ENCODE measurements around the gene EZR. TPM values are rescaled to one million over a fixed set of nuclear protein-coding genes. Genes with fewer than 3 reads are reported as not detected.
A peak's percentile ranks its signal among the peaks of the same experiment; 100 is the strongest.
"Not testable (repeated sequence)": the region's sequence is repeated elsewhere in the genome, so short reads cannot be mapped to it uniquely, and the experiment has no call there.

The EZR gene
- total RNA-seq, 2 donors from 2014 or later, result 118 to 222 TPM

DNA sequence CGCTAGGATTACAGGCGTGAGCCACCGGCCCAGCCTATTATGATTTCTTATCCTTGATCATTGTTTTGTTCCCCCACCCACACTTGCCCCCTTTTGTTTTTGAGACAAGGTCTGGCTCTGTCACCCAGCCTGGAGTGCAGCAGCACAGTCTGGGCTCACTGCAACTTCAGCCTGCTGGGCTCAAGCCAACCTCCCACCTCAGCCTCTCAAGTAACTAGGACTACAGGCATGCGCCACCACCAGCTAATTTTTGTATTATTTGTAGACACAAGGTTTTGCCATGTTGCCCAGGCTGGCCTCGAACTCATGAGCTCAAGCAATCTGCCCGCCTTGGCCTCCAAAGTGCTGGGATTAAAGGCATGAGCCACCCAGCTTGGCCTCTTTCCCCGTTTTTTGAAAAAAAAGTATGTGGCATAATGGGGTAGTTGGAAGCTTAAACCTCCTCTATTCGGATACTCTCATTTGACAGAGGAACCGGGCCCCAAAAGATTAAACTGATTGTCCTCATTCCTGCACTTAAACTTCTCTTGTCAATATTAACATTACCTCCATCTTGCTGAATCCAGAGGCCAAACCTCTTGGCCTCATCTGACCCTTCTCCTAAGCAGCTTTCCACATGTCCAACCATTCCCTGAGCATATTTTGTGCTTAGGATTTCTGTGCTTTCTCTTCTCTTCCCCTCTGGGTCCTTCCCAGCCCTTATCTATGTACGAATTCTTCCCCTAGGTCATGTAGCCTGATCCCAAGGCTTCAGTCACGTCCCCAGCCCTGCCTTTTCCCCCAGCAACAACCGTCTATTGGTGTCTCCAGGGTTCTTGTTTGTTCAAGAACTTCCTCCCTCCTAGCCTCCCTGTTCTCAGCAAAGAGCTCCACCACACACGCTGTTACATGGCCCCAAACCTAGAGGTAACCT is 6.1 kb upstream of the EZR start:
- no peak overlapping the region for H3K4me3 ChIP-seq
- H3K36me3 ChIP-seq, result no peaks in the 10 kb centered on the region
- no peaks in the 10 kb centered on the region for H3K27me3 ChIP-seq (replicated peaks; ENCODE audit: insufficient read depth)
- WGBS, result 80% methylated on average over 13 of the region's 13 CpGs
- intact Hi-C loops (cut with DNase I), result no loop called here
- H3K9me3 ChIP-seq, result no peaks in the 10 kb centered on the region
- no peaks in the 10 kb centered on the region for H3K4me1 ChIP-seq (replicated peaks)
- H3K27ac ChIP-seq, result peak overlapping the region in 1 of 2 donors; percentile 27
- TF ChIP-seq, protein P1, sequence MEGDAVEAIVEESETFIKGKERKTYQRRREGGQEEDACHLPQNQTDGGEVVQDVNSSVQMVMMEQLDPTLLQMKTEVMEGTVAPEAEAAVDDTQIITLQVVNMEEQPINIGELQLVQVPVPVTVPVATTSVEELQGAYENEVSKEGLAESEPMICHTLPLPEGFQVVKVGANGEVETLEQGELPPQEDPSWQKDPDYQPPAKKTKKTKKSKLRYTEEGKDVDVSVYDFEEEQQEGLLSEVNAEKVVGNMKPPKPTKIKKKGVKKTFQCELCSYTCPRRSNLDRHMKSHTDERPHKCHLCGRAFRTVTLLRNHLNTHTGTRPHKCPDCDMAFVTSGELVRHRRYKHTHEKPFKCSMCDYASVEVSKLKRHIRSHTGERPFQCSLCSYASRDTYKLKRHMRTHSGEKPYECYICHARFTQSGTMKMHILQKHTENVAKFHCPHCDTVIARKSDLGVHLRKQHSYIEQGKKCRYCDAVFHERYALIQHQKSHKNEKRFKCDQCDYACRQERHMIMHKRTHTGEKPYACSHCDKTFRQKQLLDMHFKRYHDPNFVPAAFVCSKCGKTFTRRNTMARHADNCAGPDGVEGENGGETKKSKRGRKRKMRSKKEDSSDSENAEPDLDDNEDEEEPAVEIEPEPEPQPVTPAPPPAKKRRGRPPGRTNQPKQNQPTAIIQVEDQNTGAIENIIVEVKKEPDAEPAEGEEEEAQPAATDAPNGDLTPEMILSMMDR (IDR thresholded peaks at IDR 0.05), result no peak
- no peak for TF ChIP-seq POLR2AphosphoS5 (IDR thresholded peaks at IDR 0.05)
- DNase-seq (ENCODE audit: low spot score), result no peak

DNA sequence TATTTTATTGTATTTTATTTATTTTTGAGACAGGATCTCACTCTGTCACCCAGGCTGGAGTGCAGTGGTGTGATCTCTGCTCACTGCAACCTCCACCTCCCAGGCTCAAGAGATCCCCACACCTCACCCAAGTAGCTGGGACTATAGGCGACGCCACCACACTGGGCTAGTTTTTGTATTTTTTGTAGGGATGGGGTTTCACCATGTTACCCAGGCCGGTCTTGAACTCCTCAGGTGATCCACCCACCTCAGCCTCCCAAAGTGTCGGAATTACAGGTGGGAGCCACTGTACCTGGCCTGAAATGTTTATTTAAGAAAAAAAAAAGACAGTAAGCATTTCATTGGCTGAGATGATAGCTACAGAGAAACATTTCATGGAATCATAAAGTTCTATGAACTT is 4.4 kb upstream of the EZR start:
- H3K27ac ChIP-seq; H3K27me3 ChIP-seq (replicated peaks; ENCODE audit: insufficient read depth); DNase-seq (ENCODE audit: low spot score); H3K4me1 ChIP-seq (replicated peaks); H3K36me3 ChIP-seq; H3K4me3 ChIP-seq; intact Hi-C loops (cut with DNase I); H3K9me3 ChIP-seq: not testable (repeated sequence)
- WGBS, result 97% methylated on average over 4 of the region's 4 CpGs

DNA sequence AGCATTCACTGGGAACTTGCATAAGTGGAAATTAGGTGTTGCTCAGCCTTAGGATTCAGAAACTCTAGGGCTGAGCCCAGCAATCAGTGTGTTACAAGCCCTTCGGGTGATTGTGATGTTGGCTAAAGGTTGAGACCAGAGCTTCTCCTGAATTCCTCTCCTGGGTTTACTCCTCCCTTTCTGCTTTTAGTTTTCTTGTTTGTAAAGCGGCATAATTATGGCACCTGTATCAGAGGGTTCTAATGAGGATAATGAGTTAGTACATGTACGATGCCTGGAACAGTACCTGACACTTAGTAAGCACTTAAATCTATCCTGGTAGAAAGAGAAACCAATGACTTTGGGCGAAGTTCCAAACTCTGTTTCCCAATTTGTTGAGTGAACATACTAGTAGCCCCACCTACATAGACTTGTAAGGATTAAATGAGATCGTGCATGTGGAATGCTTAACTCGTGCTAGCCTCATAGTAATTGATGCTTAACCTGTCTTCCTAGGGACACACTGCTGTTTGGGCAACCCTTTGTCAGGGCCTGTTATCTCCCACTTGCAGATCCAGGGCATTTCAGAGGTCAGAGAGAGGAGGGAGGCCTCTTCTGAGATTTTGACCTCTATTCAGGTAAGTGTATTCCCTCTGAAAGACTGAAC is 932 bp upstream of the EZR start:
- Histone ChIP-seq H3K4me1 (replicated peaks) (peaks cover 2% of the 10 kb centered on the region), H3K9me3 (no peaks in the 10 kb centered on the region), H3K4me3 (no peak overlapping the region), H3K36me3 (no peaks in the 10 kb centered on the region), H3K27me3 (replicated peaks; ENCODE audit: insufficient read depth) (no peaks in the 10 kb centered on the region), H3K27ac (peak overlapping the region; percentile 99 to 100)
- 97% methylated on average over 6 of the region's 6 CpGs for WGBS
- no peak for DNase-seq (ENCODE audit: low spot score)
- intact Hi-C loops (cut with DNase I), result loop anchor here (2.0 to 5.0 kb wide), 3 partner anchors 49 to 97 kb away; no protein-coding TSS in a partner anchor
- no peak for TF ChIP-seq POLR2A (IDR thresholded peaks at IDR 0.05)

DNA sequence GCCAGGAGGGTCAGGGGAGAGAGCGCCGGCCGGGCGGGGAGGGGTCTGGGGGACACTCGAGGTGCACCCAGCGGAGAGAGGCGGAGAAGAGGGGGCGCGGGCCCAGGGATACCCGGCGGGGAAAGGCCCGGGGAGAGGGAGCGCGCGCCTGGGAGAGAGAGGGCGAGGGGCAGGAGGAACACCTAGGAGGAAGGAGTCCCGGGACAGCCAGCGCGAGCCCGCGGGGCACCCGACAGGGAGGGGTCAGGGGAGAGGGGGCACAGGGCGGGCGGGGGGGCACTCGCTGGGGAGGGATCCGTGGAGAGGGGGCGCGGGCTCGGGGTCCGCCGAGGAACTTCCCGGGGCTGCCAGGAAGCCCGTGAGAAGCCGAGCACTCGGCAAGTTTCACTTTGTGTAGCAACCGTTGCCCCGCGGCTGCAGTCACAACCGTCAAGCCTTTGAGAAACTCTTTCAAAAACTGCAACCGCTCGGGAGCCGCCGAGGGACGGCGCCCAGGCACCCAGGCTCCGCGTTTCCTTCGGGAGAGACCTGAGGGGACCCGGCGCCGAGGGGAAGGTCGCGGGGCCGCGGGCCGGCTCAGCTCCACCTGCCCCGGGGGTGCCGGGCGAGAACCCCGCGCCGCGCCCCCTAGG is 471 bp downstream of the EZR start:
- Histone ChIP-seq H3K36me3 (no peaks in the 10 kb centered on the region), H3K4me3 (peak overlapping the region; percentile 94 to 97), H3K27me3 (replicated peaks; ENCODE audit: insufficient read depth) (no peaks in the 10 kb centered on the region), H3K27ac (peak overlapping the region; percentile 99 to 100), H3K4me1 (replicated peaks) (peaks cover 13% of the 10 kb centered on the region), H3K9me3 (no peaks in the 10 kb centered on the region)
- intact Hi-C loops (cut with DNase I), result loop anchor here (2.0 to 5.0 kb wide), 3 partner anchors 50 to 98 kb away; no protein-coding TSS in a partner anchor
- WGBS, result under 1% methylated on average over 63 of the region's 63 CpGs
- TF ChIP-seq POLR2AphosphoS5 (IDR thresholded peaks at IDR 0.05) (no peak), POLR2A (IDR thresholded peaks at IDR 0.05) (no peak)
- TF ChIP-seq, protein P1 (IDR thresholded peaks at IDR 0.05), result no peak
- DNase-seq (ENCODE audit: low spot score), result peak; percentile 45

DNA sequence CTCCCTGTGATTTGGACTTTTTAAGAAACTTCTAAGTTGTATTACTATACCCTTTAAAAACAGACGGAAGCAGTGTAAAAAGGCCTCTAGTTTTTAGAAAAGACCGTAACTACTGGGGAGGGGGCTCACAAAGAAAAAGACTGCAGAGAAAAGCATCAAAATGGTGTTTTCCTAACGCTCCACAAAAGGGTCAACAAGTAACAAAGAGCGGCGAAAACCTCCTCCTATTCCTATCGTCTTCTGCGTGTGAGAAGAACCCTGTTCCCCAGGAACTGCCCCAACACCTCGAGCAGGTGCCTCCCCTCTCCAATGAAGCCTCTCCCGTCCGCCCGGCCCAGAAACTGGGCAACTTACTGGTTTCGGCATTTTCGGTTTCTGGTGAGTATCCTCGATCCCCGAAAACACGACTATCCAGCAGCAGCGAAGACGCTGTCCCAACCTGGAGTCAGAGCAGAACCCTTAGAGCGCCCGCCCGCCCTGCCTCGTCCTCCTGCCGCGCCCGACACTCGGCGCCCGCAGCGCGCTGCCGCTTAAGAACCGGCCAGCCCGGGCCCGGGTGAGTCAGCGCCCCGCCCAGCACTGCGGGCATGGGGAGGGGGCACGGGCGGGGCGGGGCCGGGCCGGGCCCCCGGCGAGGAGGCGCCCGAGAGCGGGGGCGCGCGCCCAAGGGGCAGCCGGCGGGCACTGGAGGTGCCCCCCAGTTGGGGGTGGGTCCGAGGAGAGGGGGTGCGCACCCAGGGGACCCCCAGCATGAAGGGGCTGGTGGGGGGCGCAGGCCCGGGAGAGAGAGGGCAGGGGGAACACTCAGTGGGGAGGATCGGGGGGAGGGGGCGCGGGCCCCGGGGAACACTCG is 1.2 kb downstream of the EZR start:
- Histone ChIP-seq H3K4me1 (replicated peaks) (peaks cover 20% of the 10 kb centered on the region), H3K27ac (peak overlapping the region; percentile 99 to 100), H3K27me3 (replicated peaks; ENCODE audit: insufficient read depth) (no peaks in the 10 kb centered on the region), H3K36me3 (no peaks in the 10 kb centered on the region), H3K4me3 (peak overlapping the region; percentile 94 to 97), H3K9me3 (no peaks in the 10 kb centered on the region)
- under 1% methylated on average over 39 of the region's 61 CpGs for WGBS
- TF ChIP-seq POLR2A (IDR thresholded peaks at IDR 0.05), result peak; percentile 96
- TF ChIP-seq POLR2AphosphoS5 (IDR thresholded peaks at IDR 0.05), result peak; percentile 85
- TF ChIP-seq, protein P1 (IDR thresholded peaks at IDR 0.05), result no peak
- intact Hi-C loops (cut with DNase I), result loop anchor here (2.0 to 5.0 kb wide), 3 partner anchors 51 to 99 kb away; no protein-coding TSS in a partner anchor
- peak; percentile 83 for DNase-seq (ENCODE audit: low spot score)
